H1 (cell line): ENCODE data around the gene POLR3H.

ENCODE experiments used
- CEBPB ChIP-seq: IDR thresholded peaks from 2 replicates; pipeline ENCODE4 v1.6.1; 2012; ENCODE audit warnings: low read depth, low read length
- CTCF ChIP-seq, 3 experiments: IDR thresholded peaks; 1 replicate in 2 of 3; 2 replicates in 1 of 3; pipeline versions ENCODE4 v1.5.1 to v1.6.1; 2011; ENCODE audit warnings: low read length in 3 of 3, mild to moderate bottlenecking in 3 of 3, inconsistent platforms in 2 of 3, low read depth in 1 of 3, moderate library complexity in 1 of 3; ENCODE audit not compliant: insufficient read depth in 1 of 3; ENCODE audit errors: control extremely low read depth in 1 of 3
- EZH2 ChIP-seq: fragments of 200-600 bp; sonication (generic); IDR thresholded peaks from 2 replicates; pipeline ENCODE4 v1.7.1; 2012; ENCODE audit warnings: low read depth, mild to moderate bottlenecking, moderate library complexity, low read length, inconsistent platforms; ENCODE audit not compliant: severe bottlenecking
- GABPA ChIP-seq: IDR thresholded peaks from 2 replicates; pipeline ENCODE4 v1.6.1; 2011; ENCODE audit warnings: mild to moderate bottlenecking, low read length, moderate library complexity, borderline replicate concordance; ENCODE audit not compliant: insufficient read depth
- GTF2F1 ChIP-seq: IDR thresholded peaks from 2 replicates; pipeline ENCODE4 v1.6.1; 2012; ENCODE audit warnings: low read depth, low read length, improper control_type of control experiment, borderline replicate concordance
- POLR2A ChIP-seq, 2 experiments: IDR thresholded peaks; 1 replicate in 1 of 2; 2 replicates in 1 of 2; pipeline ENCODE4 v1.6.1; 2011; ENCODE audit warnings: low read depth in 2 of 2, low read length in 2 of 2, mild to moderate bottlenecking in 2 of 2; ENCODE audit errors: control extremely low read depth in 1 of 2
- POLR2AphosphoS5 ChIP-seq: IDR thresholded peaks from 2 replicates; pipeline ENCODE4 v1.6.1; 2011; ENCODE audit warnings: low read depth, low read length
- TCF12 ChIP-seq: IDR thresholded peaks from 2 replicates; pipeline ENCODE4 v1.6.1; 2011; ENCODE audit warnings: low read depth, mild to moderate bottlenecking, low read length
- YY1 ChIP-seq: IDR thresholded peaks from 2 replicates; pipeline ENCODE4 v1.6.1; 2011; ENCODE audit warnings: low read depth, mild to moderate bottlenecking, low read length
- ZNF274 ChIP-seq: IDR thresholded peaks from 2 replicates; pipeline ENCODE4 v1.7.0; 2012; ENCODE audit warnings: low read length, borderline replicate concordance; ENCODE audit errors: extremely low read depth

DNA sequence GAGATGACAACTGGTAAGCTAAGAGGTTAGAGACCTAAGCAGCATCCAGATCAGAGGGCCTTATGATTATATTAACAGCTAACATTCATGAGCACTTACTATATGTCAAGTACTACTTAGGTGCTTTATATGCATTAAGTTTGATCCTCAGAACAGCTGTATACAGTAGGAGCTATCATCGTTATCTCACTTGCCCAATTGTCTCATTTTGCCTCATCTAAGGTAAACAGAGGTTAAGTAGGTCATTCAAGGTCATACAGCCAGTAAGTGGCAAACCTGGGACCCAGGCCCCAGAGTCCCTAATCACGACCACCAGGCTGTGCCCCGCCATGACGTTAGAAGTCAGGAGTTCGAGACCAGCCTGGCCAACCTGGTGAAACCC is 4.6 kb upstream of the POLR3H start:
- TF ChIP-seq ZNF274, result no peak
- TF ChIP-seq CTCF (IDR thresholded peaks at IDR 0.05; ENCODE audit: control extremely low read depth in 1 of 3, insufficient read depth in 1 of 3, low read depth in 1 of 3, low read length in 3 of 3), result no peak
- no peak for TF ChIP-seq YY1
- no peak for TF ChIP-seq GABPA
- no peak for TF ChIP-seq GTF2F1
- no peak for TF ChIP-seq POLR2AphosphoS5
- TF ChIP-seq EZH2, result no peak
- no peak for TF ChIP-seq POLR2A (IDR thresholded peaks at IDR 0.05; ENCODE audit: control extremely low read depth in 1 of 2, low read depth in 2 of 2, low read length in 2 of 2)
- TF ChIP-seq CEBPB, result no peak
- TF ChIP-seq TCF12, result no peak
